Ovary (tissue), 9 donors: Measurements from ENCODE around the gene GRHL3. TPM values are rescaled to one million over a fixed set of nuclear protein-coding genes. Genes with fewer than 3 reads are reported as not detected.

Source experiments
- DNase-seq, 5 donors: peaks; one replicate each; pipeline ENCODE4 v3.0.0-alpha.2; 2019 to 2020
- H3K27ac ChIP-seq, 2 donors: fragments of 200-600 bp; one replicate each; pipeline versions ENCODE4 v1.5.1 to v1.8.0; 2019 to 2022
- H3K27me3 ChIP-seq: fragments of 200-600 bp; one replicate; pipeline ENCODE4 v1.8.0; 2022
- H3K36me3 ChIP-seq: fragments of 200-600 bp; sonication (generic); one replicate; pipeline ENCODE4 v1.5.1; 2019
- H3K4me1 ChIP-seq: one replicate; pipeline ENCODE4 v1.8.1; 2013; ENCODE audit warnings: mild to moderate bottlenecking, moderate library complexity; ENCODE audit not compliant: insufficient read depth
- H3K4me3 ChIP-seq: fragments of 200-600 bp; sonication (generic); one replicate; pipeline ENCODE4 v1.5.1; 2017
- H3K9me3 ChIP-seq, 2 donors: fragments of 200-600 bp in 1 of 2; sonication (generic) in 1 of 2; one replicate each; pipeline versions ENCODE4 v1.5.1 to v1.8.1; 2013 to 2019; ENCODE audit warnings: mild to moderate bottlenecking in 1 of 2, moderate library complexity in 1 of 2
- CTCF ChIP-seq, 3 donors: fragments of 450-650 bp in 2 of 3; fragments of 200-600 bp in 1 of 3; IDR thresholded peaks; one replicate each; pipeline versions ENCODE4 v1.5.1 to v1.8.0; 2016 to 2022; ENCODE audit warnings: antibody characterized with exemption in 3 of 3, mild to moderate bottlenecking in 1 of 3
- EP300 ChIP-seq: sonication (generic); formaldehyde crosslinking; IDR thresholded peaks from one replicate; pipeline ENCODE4 v1.6.1; 2017; ENCODE audit warnings: antibody characterized with exemption
- POLR2A ChIP-seq: fragments of 450-650 bp; IDR thresholded peaks from one replicate; pipeline ENCODE4 v1.6.1; 2017; ENCODE audit warnings: antibody characterized with exemption, mild to moderate bottlenecking, moderate library complexity
- WGBS, 3 donors: extraction: QIAGEN DNeasy Blood & Tissue Kit in 1 of 3; methylation state at CpG; one replicate each; pipeline versions ENCODE4 v1.1.5 to v1.1.7; 2013 to 2017; 5-methylcytosine and 5-hydroxymethylcytosine counted together
- intact Hi-C, 4 donors: fragments of 100-400 bp; cut with DNase I; formaldehyde crosslinking; loops; one replicate each; pipeline versions ENCODE4 v1.11.0 to v1.15.1; 2022 to 2023
- polyA plus RNA-seq, 2 donors: library from polyadenylated mRNA; stranded (reverse); fragments of 200-250 nt in 1 of 2; fragments of 350-450 nt in 1 of 2; fragmentation: Illumina TruSeq in 1 of 2; extraction: RNeasy Lipid Tissue Mini Kit (QIAGEN cat#74804) in 1 of 2; gene quantifications; one replicate each; pipeline ENCODE4 v1.2.3, GENCODE V29; 2013 to 2014
- total RNA-seq, 7 donors: library from RNA; depleted of rRNA in 2 of 7; stranded (reverse); fragments of >200 nt in 2 of 7; fragmentation: NEBNext Ultra II Directional in 3 of 7; extraction: Animal tissue kit (Norgen Biotek cat#: 25700) in 3 of 7; gene quantifications; one replicate each; pipeline versions ENCODE4 v1.1.0 to v1.2.4, GENCODE V29; 2016 to 2023
- donor health status: DM: no; HTN: no; CAD: no; lungs with moderate emphysema.
- donor health status: DM: no; HTN: no; CAD: no.
- donor health status: Bipolar disorder and iron deficiency.
- donor health status: DM: yes; HTN: yes; CAD: no.
- donor health status: DM: no; HTN: no; CAD: no.
- donor health status: DM: yes; HTN: yes; CAD: no.

Gene GRHL3
- total and polyA plus RNA-seq, 9 donors = 0.15 to 1.6 (median 0.48) TPM; not detected in 6

- Histone ChIP-seq H3K36me3 (no peaks in the 10 kb centered on the region), H3K27ac (no peak overlapping the region), H3K4me1 (no peaks in the 10 kb centered on the region), H3K4me3 (no peak overlapping the region), H3K9me3 (no peaks in the 10 kb centered on the region), H3K27me3 (no peaks in the 10 kb centered on the region)
- DNase-seq = no peak
- intact Hi-C loops = no loop called here
- TF ChIP-seq POLR2A = no peak
- no peak for TF ChIP-seq EP300
- no peak for TF ChIP-seq CTCF (IDR thresholded peaks at IDR 0.05)
- WGBS, 3 donors = 85 to 89% (median 87%) methylated on average over 4 of the region's 4 CpGs
These were observed 9.2 kb upstream of the GRHL3 start for GRCh38 chr1:24309762-24310485.

- Histone ChIP-seq H3K9me3 (no peaks in the 10 kb centered on the region), H3K27ac (no peak overlapping the region), H3K4me3 (no peak overlapping the region), H3K27me3 (no peaks in the 10 kb centered on the region), H3K4me1 (no peaks in the 10 kb centered on the region), H3K36me3 (no peaks in the 10 kb centered on the region)
- DNase-seq = no peak
- intact Hi-C loops = no loop called here
- TF ChIP-seq EP300 (no peak), CTCF (IDR thresholded peaks at IDR 0.05) (no peak), POLR2A (no peak)
- WGBS, 3 donors = 84 to 95% (median 92%) methylated on average over 3 of the region's 3 CpGs
These were observed 7.9 kb upstream of the GRHL3 start for GRCh38 chr1:24311234-24311633.

- no peaks in the 10 kb centered on the region for H3K36me3 ChIP-seq
- WGBS, 3 donors = 45 to 52% (median 50%) methylated on average over 1 of the region's 1 CpG
- H3K9me3 ChIP-seq = no peaks in the 10 kb centered on the region
- H3K27ac ChIP-seq = no peak overlapping the region
- H3K4me3 ChIP-seq = no peak overlapping the region
- TF ChIP-seq CTCF (IDR thresholded peaks at IDR 0.05) (no peak), POLR2A (no peak), EP300 (no peak)
- no peaks in the 10 kb centered on the region for H3K4me1 ChIP-seq
- no peak for DNase-seq
- intact Hi-C loops = no loop called here
- no peaks in the 10 kb centered on the region for H3K27me3 ChIP-seq
These were observed 7.4 kb upstream of the GRHL3 start for GRCh38 chr1:24311741-24312140.

GRCh38 chr1:24315391-24315790 lies 3.8 kb upstream of the GRHL3 start:
- no peak for TF ChIP-seq POLR2A
- no peak for TF ChIP-seq CTCF (IDR thresholded peaks at IDR 0.05)
- no peak for TF ChIP-seq EP300
- 77 to 82% (median 79%) methylated on average over 6 of the region's 6 CpGs for WGBS, 3 donors
- H3K27me3 ChIP-seq = no peaks in the 10 kb centered on the region

More at GRCh38 chr1:24315391-24315790, 3.8 kb upstream of the GRHL3 start:
- intact Hi-C loops = no loop called here
- Histone ChIP-seq H3K4me3 (no peak overlapping the region), H3K36me3 (no peaks in the 10 kb centered on the region), H3K9me3 (no peaks in the 10 kb centered on the region), H3K4me1 (no peaks in the 10 kb centered on the region), H3K27ac (no peak overlapping the region)
- no peak for DNase-seq
